DND-41 (cell line): Measurements from ENCODE around the gene C6orf47.

Experiments
- ATAC-seq: fragments of 200-7000 bp; cut with Tn5 transposase; 3 replicates; pipeline ENCODE4 v1.9.1; 2021; ENCODE audit warnings: low read depth; ENCODE audit not compliant: insufficient read depth
- DNase-seq: peaks from one replicate; pipeline ENCODE4 v3.0.0-alpha.2; 2020
- H2AFZ ChIP-seq: 2 replicates; pipeline ENCODE4 v1.6.0; 2012; ENCODE audit warnings: low read depth, low read length
- H3K27ac ChIP-seq: 2 replicates; pipeline ENCODE4 v1.5.1; 2012; ENCODE audit warnings: low read length, inconsistent platforms
- H3K27me3 ChIP-seq: fragments of 200-600 bp; sonication (generic); 2 replicates; pipeline ENCODE4 v1.6.0; 2012; ENCODE audit warnings: low read length, mild to moderate bottlenecking, inconsistent platforms; ENCODE audit not compliant: insufficient read depth, poor library complexity
- H3K36me3 ChIP-seq: 2 replicates; pipeline ENCODE4 v1.5.1; 2012; ENCODE audit warnings: low read length, inconsistent platforms; ENCODE audit not compliant: insufficient read depth
- H3K4me1 ChIP-seq: 2 replicates; pipeline ENCODE4 v1.5.1; 2012; ENCODE audit warnings: mild to moderate bottlenecking, low read length; ENCODE audit not compliant: insufficient read depth
- H3K4me2 ChIP-seq: 2 replicates; pipeline ENCODE4 v1.6.0; 2012; ENCODE audit warnings: mild to moderate bottlenecking, moderate library complexity, low read length, inconsistent platforms; ENCODE audit not compliant: insufficient read depth
- H3K4me3 ChIP-seq, 2 experiments: fragments of 200-600 bp in 1 of 2; shearing (Covaris generic) in 1 of 2; 2 replicates each; pipeline ENCODE4 v1.5.1; 2012 to 2016; ENCODE audit warnings: inconsistent platforms in 2 of 2, low read length in 2 of 2, mild to moderate bottlenecking in 2 of 2, low read depth in 1 of 2, moderate library complexity in 1 of 2
- H3K79me2 ChIP-seq: 2 replicates; pipeline ENCODE4 v1.6.0; 2012; ENCODE audit warnings: low read length, inconsistent platforms; ENCODE audit not compliant: insufficient read depth
- H3K9ac ChIP-seq: 2 replicates; pipeline ENCODE4 v1.6.0; 2012; ENCODE audit warnings: low read depth, mild to moderate bottlenecking, inconsistent platforms, low read length, moderate library complexity
- H3K9me3 ChIP-seq: 2 replicates; pipeline ENCODE4 v1.5.1; 2012; ENCODE audit warnings: low read length, moderate library complexity, mild to moderate bottlenecking, inconsistent platforms; ENCODE audit not compliant: insufficient read depth, severe bottlenecking
- H4K20me1 ChIP-seq: 2 replicates; pipeline ENCODE4 v1.6.0; 2012; ENCODE audit warnings: low read length; ENCODE audit not compliant: insufficient read depth
- EZH2 ChIP-seq: IDR thresholded peaks from 3 replicates; pipeline ENCODE4 v1.6.1; 2012; ENCODE audit warnings: borderline replicate concordance, low read depth, mild to moderate bottlenecking, moderate library complexity, low read length, inconsistent platforms; ENCODE audit not compliant: severe bottlenecking
- TF ChIP-seq, protein P1 (sequence below): IDR thresholded peaks from 2 replicates; pipeline ENCODE4 v1.5.1; 2012; ENCODE audit warnings: borderline replicate concordance, low read length, moderate library complexity, mild to moderate bottlenecking; ENCODE audit not compliant: poor library complexity, severe bottlenecking; ENCODE audit errors: extremely low read depth

C6orf47 gene

DNA sequence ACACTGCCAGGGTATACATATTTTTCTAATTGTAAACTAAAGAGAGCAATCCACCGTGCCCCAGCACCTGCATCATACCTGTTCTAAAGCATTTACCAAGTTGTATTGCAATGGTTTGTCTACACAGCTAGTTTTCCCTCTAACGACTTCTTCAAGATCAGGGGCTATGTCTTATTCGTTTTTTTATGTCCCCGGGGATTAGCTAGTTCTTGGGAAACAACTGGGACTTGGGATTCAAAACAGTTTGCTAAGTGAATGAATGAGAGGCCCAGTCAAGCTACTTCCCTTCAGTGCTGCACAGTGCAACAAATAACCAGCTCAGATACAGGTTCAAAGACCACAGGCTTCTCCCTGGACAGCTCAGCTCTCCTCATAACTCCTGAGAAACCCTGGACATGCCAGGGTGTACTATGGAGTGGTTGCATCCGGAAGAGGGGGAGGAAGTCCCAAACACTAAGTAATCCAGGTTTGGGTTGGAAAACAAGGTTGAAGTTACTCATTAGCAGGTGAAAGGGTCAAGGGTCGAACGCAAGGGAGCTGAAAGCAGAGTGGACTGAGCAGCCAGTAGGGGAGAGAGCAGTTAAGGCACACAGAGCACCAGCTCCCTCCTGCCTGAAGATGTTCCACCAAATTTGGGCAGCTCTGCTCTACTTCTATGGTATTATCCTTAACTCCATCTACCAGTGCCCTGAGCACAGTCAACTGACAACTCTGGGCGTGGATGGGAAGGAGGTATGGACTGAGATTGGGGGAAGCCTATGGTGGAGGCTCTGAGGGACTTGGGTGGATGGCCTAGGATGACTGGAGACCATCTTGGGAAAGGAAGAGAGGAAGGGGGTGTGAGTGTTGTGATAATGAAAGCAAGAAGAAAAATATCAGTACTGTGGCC is 5.0 kb downstream of the C6orf47 start, which contains the start of gene APOM:
TSS of gene APOM (plus strand) at position 546 of the 889 bp plus-strand sequence. CDS start at position 619, 73 bp downstream.
- H3K36me3 ChIP-seq: peaks cover 57% of the 10 kb centered on the region
- no peak within 1 kb of the TSS for H3K9ac ChIP-seq
- no peak for ATAC-seq
- H3K9me3 ChIP-seq: no peaks in the 10 kb centered on the region
- peaks cover 25% of the 10 kb centered on the region for H4K20me1 ChIP-seq
- no peak within 1 kb of the TSS for H3K4me3 ChIP-seq
- TF ChIP-seq EZH2: no peak
- TF ChIP-seq, protein P1, sequence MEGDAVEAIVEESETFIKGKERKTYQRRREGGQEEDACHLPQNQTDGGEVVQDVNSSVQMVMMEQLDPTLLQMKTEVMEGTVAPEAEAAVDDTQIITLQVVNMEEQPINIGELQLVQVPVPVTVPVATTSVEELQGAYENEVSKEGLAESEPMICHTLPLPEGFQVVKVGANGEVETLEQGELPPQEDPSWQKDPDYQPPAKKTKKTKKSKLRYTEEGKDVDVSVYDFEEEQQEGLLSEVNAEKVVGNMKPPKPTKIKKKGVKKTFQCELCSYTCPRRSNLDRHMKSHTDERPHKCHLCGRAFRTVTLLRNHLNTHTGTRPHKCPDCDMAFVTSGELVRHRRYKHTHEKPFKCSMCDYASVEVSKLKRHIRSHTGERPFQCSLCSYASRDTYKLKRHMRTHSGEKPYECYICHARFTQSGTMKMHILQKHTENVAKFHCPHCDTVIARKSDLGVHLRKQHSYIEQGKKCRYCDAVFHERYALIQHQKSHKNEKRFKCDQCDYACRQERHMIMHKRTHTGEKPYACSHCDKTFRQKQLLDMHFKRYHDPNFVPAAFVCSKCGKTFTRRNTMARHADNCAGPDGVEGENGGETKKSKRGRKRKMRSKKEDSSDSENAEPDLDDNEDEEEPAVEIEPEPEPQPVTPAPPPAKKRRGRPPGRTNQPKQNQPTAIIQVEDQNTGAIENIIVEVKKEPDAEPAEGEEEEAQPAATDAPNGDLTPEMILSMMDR: no peak
- H3K4me2 ChIP-seq: no peak within 1 kb of the TSS
- peaks cover 67% of the 10 kb centered on the region for H3K79me2 ChIP-seq
- no peaks in the 10 kb centered on the region for H3K27me3 ChIP-seq
- peaks cover 54% of the 10 kb centered on the region for H3K4me1 ChIP-seq
- no peak for DNase-seq
- no peak within 1 kb of the TSS for H2AFZ ChIP-seq
- no peak within 1 kb of the TSS for H3K27ac ChIP-seq

DNA sequence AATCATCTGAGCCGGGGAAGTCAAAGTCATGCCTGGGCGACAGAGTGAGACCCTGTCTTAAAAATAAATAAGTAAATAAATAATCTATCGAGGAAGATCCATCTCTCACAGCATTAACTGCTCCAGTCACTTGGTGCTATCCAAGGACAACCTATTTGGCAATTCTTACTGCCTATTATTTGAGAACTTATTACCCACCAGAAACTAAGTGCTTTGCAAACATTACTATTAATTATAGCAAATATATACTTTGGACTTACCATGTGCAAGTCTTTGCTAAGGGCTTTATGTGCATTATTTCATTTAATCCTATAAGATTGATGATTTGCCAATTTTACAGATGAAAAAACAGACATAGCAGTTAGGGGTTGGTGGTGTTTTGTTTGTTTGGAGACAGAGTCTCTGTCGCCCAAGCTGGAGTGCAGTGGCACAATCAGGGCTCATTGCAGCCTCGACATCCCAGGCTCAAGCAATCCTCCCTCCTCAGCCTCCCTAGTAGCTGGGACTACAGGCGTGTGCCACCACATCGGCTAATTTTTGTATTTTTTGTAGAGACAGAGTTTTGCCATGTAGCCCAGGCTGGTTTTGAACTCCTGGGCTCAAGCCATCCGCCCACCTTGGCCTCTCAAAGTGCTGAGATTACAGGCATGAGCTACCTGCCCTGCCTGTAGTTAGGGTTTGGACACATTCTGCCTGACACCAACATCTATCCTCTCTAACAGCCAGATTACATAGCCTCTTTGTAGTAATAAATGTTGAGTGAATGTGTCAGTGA is 5.8 kb downstream of the C6orf47 start:
- Histone ChIP-seq H3K9ac (no peak overlapping the region), H3K4me2 (no peak overlapping the region), H3K79me2 (peaks cover 67% of the 10 kb centered on the region), H2AFZ (no peak overlapping the region), H3K4me1 (peaks cover 56% of the 10 kb centered on the region), H3K27me3 (no peaks in the 10 kb centered on the region), H3K9me3 (no peaks in the 10 kb centered on the region), H3K27ac (no peak overlapping the region), H3K4me3 (no peak overlapping the region), H4K20me1 (peaks cover 21% of the 10 kb centered on the region), H3K36me3 (peaks cover 56% of the 10 kb centered on the region)
- TF ChIP-seq, protein P1: no peak
- TF ChIP-seq EZH2: no peak
- DNase-seq: no peak
- ATAC-seq: no peak

DNA sequence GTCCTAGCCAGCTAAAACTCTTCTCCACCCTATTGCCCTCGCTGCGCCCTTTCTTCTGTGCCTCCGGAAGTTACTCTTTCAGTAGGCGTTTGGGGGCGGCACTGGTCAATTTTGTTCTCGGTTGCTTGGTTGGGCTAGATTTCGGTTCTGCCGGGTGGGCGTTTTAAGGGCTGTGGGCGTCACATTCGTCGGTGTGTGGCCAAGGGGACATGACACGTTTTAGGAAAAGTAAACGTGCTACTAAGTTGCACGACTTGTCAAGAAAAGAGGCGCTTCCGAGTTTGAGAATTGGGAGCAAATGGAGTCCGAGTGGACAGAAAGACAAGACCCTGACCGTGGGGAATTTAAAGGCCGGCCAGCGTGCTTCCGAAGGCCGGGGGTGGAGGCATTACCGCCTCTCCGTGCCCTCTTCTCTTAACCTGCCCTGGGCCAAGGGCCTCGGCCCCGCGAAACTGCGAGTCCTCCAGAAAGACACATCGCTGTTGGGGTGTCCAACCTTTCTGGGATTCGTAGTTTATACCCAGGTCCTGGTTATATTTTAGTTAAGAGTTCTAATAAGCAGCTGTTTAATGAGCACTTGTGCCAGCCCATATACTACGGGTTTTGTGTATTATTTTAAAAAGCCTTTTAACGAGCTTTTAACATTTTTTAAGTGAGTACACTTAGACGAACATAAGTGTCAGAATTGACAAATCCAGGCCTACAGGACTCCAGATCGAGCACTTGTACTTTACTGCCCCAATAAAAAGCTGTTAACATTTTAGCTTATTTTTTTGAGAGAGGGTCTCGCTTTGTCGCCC is 7.5 kb downstream of the C6orf47 start:
- H4K20me1 ChIP-seq: peaks cover 24% of the 10 kb centered on the region
- H3K27me3 ChIP-seq: no peaks in the 10 kb centered on the region
- H3K4me3 ChIP-seq: peak overlapping the region; percentile 84 to 88
- no peaks in the 10 kb centered on the region for H3K9me3 ChIP-seq
- peaks cover 67% of the 10 kb centered on the region for H3K79me2 ChIP-seq
- peak overlapping the region; percentile 94 for H3K9ac ChIP-seq
- TF ChIP-seq, protein P1: peak; percentile 25
- TF ChIP-seq EZH2: no peak
- peak; percentile 77 for ATAC-seq
- H2AFZ ChIP-seq: peak overlapping the region; percentile 83
- DNase-seq: peak; percentile 93
- peaks cover 48% of the 10 kb centered on the region for H3K4me1 ChIP-seq
- peak overlapping the region; percentile 99 for H3K27ac ChIP-seq
- peaks cover 57% of the 10 kb centered on the region for H3K36me3 ChIP-seq
- H3K4me2 ChIP-seq: peak overlapping the region; percentile 94
